Activated B cell treated with CpG ODN at 0.5 μM for 24 hours (primary cell): ENCODE measurements around the gene APLP2. TPM values are rescaled to one million over a fixed set of nuclear protein-coding genes. Genes with fewer than 3 reads are reported as not detected.
A peak's percentile ranks its signal among the peaks of the same experiment; 100 is the strongest.

Source experiments
- ATAC-seq: fragments of 200-7000 bp; cut with Tn5 transposase; one replicate; pipeline ENCODE4 v1.10.0; 2021; ENCODE audit warnings: low read depth, mild to moderate bottlenecking, moderate library complexity
- CTCF ChIA-PET: fragments of 350-600 bp; sonication (Branson Sonifier 250); formaldehyde crosslinking; loops from one replicate; lab custom pipeline; 2021; ENCODE audit warnings: antibody characterized with exemption; lab: Charles Lee
- POLR2A ChIA-PET: fragments of 350-600 bp; sonication (Branson Sonifier 250); formaldehyde crosslinking; loops from one replicate; lab custom pipeline; 2021; ENCODE audit warnings: antibody characterized with exemption; lab: Charles Lee
- DNase-seq: peaks from one replicate; pipeline ENCODE4 v3.0.0; 2022
- H3K27ac Mint-ChIP-seq: one replicate; pipeline ENCODE4 v1.8.0; 2020; ENCODE audit warnings: mixed read lengths
- H3K27me3 Mint-ChIP-seq: one replicate; pipeline ENCODE4 v1.8.0; 2021; ENCODE audit warnings: mixed read lengths
- H3K36me3 Mint-ChIP-seq: one replicate; pipeline ENCODE4 v1.8.0; 2021; ENCODE audit warnings: low read depth, mixed read lengths
- H3K4me1 Mint-ChIP-seq: one replicate; pipeline ENCODE4 v1.8.0; 2021; ENCODE audit warnings: mixed read lengths
- H3K4me3 Mint-ChIP-seq: one replicate; pipeline ENCODE4 v1.8.0; 2020; ENCODE audit warnings: mild to moderate bottlenecking, mixed read lengths
- H3K9me3 Mint-ChIP-seq: one replicate; pipeline ENCODE4 v1.8.0; 2020; ENCODE audit warnings: mixed read lengths
- intact Hi-C: fragments of 100-400 bp; cut with micrococcal nuclease; formaldehyde crosslinking; loops from one replicate; pipeline ENCODE4 v1.15.1; 2024
- total RNA-seq: library from RNA; stranded (reverse); gene quantifications from 2 replicates; pipeline ENCODE4 v1.2.3, GENCODE V29; 2022
- TF ChIP-seq, protein P1 (sequence below): fragments of 200-600 bp; IDR thresholded peaks from one replicate; pipeline ENCODE4 v1.8.0; 2022; ENCODE audit warnings: antibody characterized with exemption, mild to moderate bottlenecking

The APLP2 gene
- total RNA-seq, 1 donor from 2014 or later = 50.8 TPM

DNA sequence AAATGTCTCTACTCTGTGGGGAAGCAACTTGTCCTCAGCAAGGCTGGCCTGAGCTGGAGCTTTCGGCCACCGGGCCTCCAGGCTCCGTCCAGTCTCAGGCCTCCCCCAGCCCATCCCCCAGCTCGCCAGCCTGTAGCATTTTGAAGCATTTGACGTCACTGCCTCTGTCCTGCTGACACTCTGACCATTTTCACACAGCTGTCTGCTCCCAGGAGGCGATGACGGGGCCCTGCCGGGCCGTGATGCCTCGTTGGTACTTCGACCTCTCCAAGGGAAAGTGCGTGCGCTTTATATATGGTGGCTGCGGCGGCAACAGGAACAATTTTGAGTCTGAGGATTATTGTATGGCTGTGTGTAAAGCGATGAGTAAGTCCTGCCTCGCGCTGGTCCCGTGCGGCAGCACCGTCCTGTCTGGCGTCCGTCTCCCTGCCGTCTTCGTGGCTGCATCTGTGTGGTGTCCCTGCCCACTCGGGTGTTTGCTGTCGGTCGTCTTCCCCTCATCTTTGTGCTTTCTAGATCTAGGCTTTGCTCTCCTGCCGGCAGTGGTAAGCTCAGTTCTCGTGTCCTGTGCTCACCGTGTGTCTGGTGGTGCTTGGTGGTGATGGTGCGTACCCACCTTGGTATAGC lies 53.8 kb downstream of the APLP2 start:
- H3K27ac Mint-ChIP-seq = peak overlapping the region; percentile 27
- ATAC-seq = no peak
- intact Hi-C loops = no loop called here
- ChIA-PET POLR2A (interaction anchor here (1.4 kb wide), 1 partner anchor 121 kb away, joined by 13 read pairs; the partner anchor contains the start of gene PRDM10), CTCF (interaction anchor here (1.0 to 4.9 kb wide), 2 partner anchors 9 to 198 kb away, joined by 3 to 27 read pairs; no protein-coding TSS in a partner anchor)
- H3K9me3 Mint-ChIP-seq = no peaks in the 10 kb centered on the region
- H3K27me3 Mint-ChIP-seq = no peaks in the 10 kb centered on the region
- TF ChIP-seq, protein P1, sequence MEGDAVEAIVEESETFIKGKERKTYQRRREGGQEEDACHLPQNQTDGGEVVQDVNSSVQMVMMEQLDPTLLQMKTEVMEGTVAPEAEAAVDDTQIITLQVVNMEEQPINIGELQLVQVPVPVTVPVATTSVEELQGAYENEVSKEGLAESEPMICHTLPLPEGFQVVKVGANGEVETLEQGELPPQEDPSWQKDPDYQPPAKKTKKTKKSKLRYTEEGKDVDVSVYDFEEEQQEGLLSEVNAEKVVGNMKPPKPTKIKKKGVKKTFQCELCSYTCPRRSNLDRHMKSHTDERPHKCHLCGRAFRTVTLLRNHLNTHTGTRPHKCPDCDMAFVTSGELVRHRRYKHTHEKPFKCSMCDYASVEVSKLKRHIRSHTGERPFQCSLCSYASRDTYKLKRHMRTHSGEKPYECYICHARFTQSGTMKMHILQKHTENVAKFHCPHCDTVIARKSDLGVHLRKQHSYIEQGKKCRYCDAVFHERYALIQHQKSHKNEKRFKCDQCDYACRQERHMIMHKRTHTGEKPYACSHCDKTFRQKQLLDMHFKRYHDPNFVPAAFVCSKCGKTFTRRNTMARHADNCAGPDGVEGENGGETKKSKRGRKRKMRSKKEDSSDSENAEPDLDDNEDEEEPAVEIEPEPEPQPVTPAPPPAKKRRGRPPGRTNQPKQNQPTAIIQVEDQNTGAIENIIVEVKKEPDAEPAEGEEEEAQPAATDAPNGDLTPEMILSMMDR = no peak
- H3K4me1 Mint-ChIP-seq = peaks cover 62% of the 10 kb centered on the region
- H3K36me3 Mint-ChIP-seq = peaks cover 47% of the 10 kb centered on the region
- H3K4me3 Mint-ChIP-seq = no peak overlapping the region
- no peak for DNase-seq

DNA sequence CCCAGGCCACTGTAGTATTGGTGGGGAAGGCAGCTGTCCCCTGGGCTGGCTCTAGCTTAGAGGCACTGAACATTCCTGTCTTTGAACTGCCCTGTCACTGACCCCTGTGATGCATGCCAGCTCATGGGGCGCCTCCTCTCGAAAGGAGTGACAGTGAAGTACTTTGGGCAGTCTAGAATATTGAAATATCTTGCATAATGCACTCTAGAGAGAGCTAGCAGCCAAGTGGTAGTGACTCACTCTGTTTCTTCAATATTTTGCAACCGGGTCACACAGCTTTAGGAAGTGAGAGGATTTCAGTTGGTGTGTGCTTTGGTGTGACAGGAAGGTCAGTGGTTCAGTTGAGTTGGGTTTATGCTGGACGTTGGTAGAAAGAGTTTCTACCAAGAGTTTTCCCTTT lies 54.4 kb downstream of the APLP2 start:
- DNase-seq (no peak), ATAC-seq (no peak)
- POLR2A ChIA-PET = interaction anchor here (0.6 to 1.4 kb wide), 2 partner anchors 121 to 147 kb away, joined by 4 to 13 read pairs; partner anchors contain the start of gene PRDM10
- CTCF ChIA-PET = interaction anchor here (1.0 to 4.9 kb wide), 2 partner anchors 8 to 198 kb away, joined by 3 to 27 read pairs; no protein-coding TSS in a partner anchor
- TF ChIP-seq, protein P1 = no peak
- Mint-ChIP-seq H3K4me1 (peaks cover 57% of the 10 kb centered on the region), H3K4me3 (no peak overlapping the region), H3K27ac (peak overlapping the region; percentile 27), H3K27me3 (no peaks in the 10 kb centered on the region), H3K36me3 (peaks cover 52% of the 10 kb centered on the region), H3K9me3 (no peaks in the 10 kb centered on the region)
- intact Hi-C loops = no loop called here

DNA sequence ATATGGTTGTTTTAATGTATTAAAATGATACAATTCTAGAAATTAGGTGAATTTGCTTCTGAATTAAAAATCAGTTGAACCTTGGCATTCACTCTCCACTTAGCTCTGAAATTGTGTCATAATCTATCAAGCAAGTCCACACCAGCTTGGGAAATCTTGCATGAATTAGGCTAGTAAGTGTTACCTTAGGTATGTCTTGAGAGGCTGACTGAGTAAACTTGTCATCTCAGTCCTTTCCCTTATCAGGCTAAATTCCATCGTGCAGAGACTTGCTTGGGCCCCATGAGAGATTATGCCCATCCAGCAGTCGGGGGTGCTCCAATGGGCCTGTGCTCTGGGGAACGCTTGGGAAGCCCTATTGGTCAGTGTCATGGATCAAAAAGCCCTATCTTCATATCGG lies 55.9 kb downstream of the APLP2 start:
- DNase-seq = no peak
- Mint-ChIP-seq H3K9me3 (no peaks in the 10 kb centered on the region), H3K27ac (no peak overlapping the region), H3K27me3 (no peaks in the 10 kb centered on the region), H3K36me3 (peaks cover 65% of the 10 kb centered on the region), H3K4me1 (peaks cover 41% of the 10 kb centered on the region), H3K4me3 (no peak overlapping the region)
- TF ChIP-seq, protein P1 = no peak
- intact Hi-C loops = no loop called here
- CTCF ChIA-PET = interaction anchor here (0.9 kb wide), 1 partner anchor 10 kb away, joined by 3 read pairs; no protein-coding TSS in a partner anchor
- POLR2A ChIA-PET = no interaction called here
- no peak for ATAC-seq

DNA sequence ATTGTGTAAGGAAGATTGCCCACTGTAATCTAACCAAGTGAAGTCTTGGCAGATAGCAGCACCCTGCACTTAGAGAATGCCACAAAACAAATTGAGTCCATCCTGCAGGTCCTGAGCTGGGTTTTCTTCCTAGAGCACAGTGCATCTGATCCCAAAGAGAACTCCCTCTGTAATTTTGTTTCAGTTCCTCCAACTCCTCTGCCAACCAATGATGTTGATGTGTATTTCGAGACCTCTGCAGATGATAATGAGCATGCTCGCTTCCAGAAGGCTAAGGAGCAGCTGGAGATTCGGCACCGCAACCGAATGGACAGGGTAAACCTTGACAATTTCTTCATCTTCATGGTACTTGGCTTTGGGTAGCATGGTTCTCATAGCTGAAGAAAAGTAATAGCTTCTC lies 56.8 kb downstream of the APLP2 start:
- no peaks in the 10 kb centered on the region for H3K27me3 Mint-ChIP-seq
- no peak for ATAC-seq
- H3K27ac Mint-ChIP-seq = no peak overlapping the region
- TF ChIP-seq, protein P1 = no peak
- CTCF ChIA-PET = interaction anchor here (0.6 kb wide), 1 partner anchor 234 kb away, joined by 3 read pairs; no protein-coding TSS in a partner anchor
- no peaks in the 10 kb centered on the region for H3K9me3 Mint-ChIP-seq
- H3K36me3 Mint-ChIP-seq = peaks cover 73% of the 10 kb centered on the region
- H3K4me3 Mint-ChIP-seq = no peak overlapping the region
- DNase-seq = no peak
- intact Hi-C loops = no loop called here
- peaks cover 34% of the 10 kb centered on the region for H3K4me1 Mint-ChIP-seq
- POLR2A ChIA-PET = no interaction called here

DNA sequence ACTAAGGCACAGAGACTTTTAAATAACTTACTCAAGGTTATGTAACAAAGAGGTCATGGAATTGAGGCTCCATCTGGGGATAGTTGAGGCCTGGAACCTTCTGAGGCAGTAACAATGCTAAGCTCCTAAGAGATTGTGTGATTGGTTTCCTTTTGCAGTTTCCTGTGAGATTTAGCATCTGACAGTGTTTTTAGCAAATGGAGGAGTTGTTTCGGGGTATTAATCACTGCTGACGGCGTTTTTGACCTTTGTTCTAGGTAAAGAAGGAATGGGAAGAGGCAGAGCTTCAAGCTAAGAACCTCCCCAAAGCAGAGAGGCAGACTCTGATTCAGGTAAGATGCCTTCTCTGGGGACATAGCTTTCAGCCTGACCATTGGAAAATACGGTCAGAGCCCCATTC lies 57.8 kb downstream of the APLP2 start:
- TF ChIP-seq, protein P1 = no peak
- intact Hi-C loops = no loop called here
- no peak overlapping the region for H3K27ac Mint-ChIP-seq
- ChIA-PET CTCF (no interaction called here), POLR2A (no interaction called here)
- H3K4me3 Mint-ChIP-seq = no peak overlapping the region
- DNase-seq = no peak
- no peak for ATAC-seq
- peaks cover 32% of the 10 kb centered on the region for H3K4me1 Mint-ChIP-seq
- H3K27me3 Mint-ChIP-seq = no peaks in the 10 kb centered on the region
- peaks cover 75% of the 10 kb centered on the region for H3K36me3 Mint-ChIP-seq
- H3K9me3 Mint-ChIP-seq = no peaks in the 10 kb centered on the region
